Measurements from ENCODE around the gene TCL1A. TPM values are rescaled to one million over a fixed set of nuclear protein-coding genes. Genes with fewer than 3 reads are reported as not detected.

TCL1A gene
- total and polyA plus RNA-seq, 4 donors = 0.14 to 17.2 (median 0.68) TPM

GRCh38 chr14:95668235-95668772, 45.6 kb downstream of the TCL1A start:
- no peak overlapping the region for H3K9ac ChIP-seq (ENCODE audit: low read depth in 1 of 2, low read length in 2 of 2)
- TF ChIP-seq HNF4A (conservative IDR thresholded peaks at IDR 0.05) (no peak), MAX (IDR thresholded peaks at IDR 0.05) (no peak), ZBTB33 (IDR thresholded peaks at IDR 0.05) (no peak), SP1 (IDR thresholded peaks at IDR 0.05) (no peak), JUND (IDR thresholded peaks at IDR 0.05) (no peak), GABPA (IDR thresholded peaks at IDR 0.05 in 1 of 2, conservative IDR thresholded peaks at IDR 0.05 in 1 of 2) (no peak), TAF1 (conservative IDR thresholded peaks at IDR 0.05) (no peak), FOXA2 (IDR thresholded peaks at IDR 0.05) (no peak), YY1 (IDR thresholded peaks at IDR 0.05) (no peak), NR2F2 (IDR thresholded peaks at IDR 0.05) (no peak), RXRA (IDR thresholded peaks at IDR 0.05) (no peak), REST (IDR thresholded peaks at IDR 0.05) (no peak)
- H3K9me3 ChIP-seq (ENCODE audit: control insufficient read depth in 4 of 4, low read length in 3 of 4) = no peaks in the 10 kb centered on the region
- DNase-seq (ENCODE audit: low spot score) = no peak
- H3K4me3 ChIP-seq (ENCODE audit: low read depth in 1 of 3, low read length in 3 of 3) = no peak overlapping the region
- H3K36me3 ChIP-seq (ENCODE audit: control insufficient read depth in 4 of 4, insufficient read depth in 3 of 4, low read depth in 1 of 4, low read length in 3 of 4) = no peaks in the 10 kb centered on the region
- no peaks in the 10 kb centered on the region for H3K27me3 ChIP-seq (ENCODE audit: control insufficient read depth in 4 of 4, insufficient read depth in 4 of 4, low read length in 3 of 4)
- H3K27ac ChIP-seq (ENCODE audit: low read depth in 1 of 2, low read length in 2 of 2) = no peak overlapping the region
- H3K4me1 ChIP-seq (ENCODE audit: control insufficient read depth in 4 of 4, insufficient read depth in 4 of 4, low read length in 3 of 4) = peaks cover 0 to 3% (median 1%) of the 10 kb centered on the region in 4 donors
- WGBS = 85% methylated on average over 10 of the region's 10 CpGs

GRCh38 chr14:95667249-95667693, 46.7 kb downstream of the TCL1A start:
- no peak for DNase-seq (ENCODE audit: low spot score)
- WGBS = 56% methylated on average over 3 of the region's 3 CpGs
- Histone ChIP-seq H3K27ac (ENCODE audit: low read depth in 1 of 2, low read length in 2 of 2) (no peak overlapping the region), H3K27me3 (ENCODE audit: control insufficient read depth in 4 of 4, insufficient read depth in 4 of 4, low read length in 3 of 4) (no peaks in the 10 kb centered on the region), H3K4me3 (ENCODE audit: low read depth in 1 of 3, low read length in 3 of 3) (no peak overlapping the region), H3K36me3 (ENCODE audit: control insufficient read depth in 4 of 4, insufficient read depth in 3 of 4, low read depth in 1 of 4, low read length in 3 of 4) (no peaks in the 10 kb centered on the region), H3K9ac (ENCODE audit: low read depth in 1 of 2, low read length in 2 of 2) (no peak overlapping the region), H3K4me1 (ENCODE audit: control insufficient read depth in 4 of 4, insufficient read depth in 4 of 4, low read length in 3 of 4) (peaks cover 0 to 9% (median 2%) of the 10 kb centered on the region in 4 donors), H3K9me3 (ENCODE audit: control insufficient read depth in 4 of 4, low read length in 3 of 4) (no peaks in the 10 kb centered on the region)
- TF ChIP-seq CTCF (IDR thresholded peaks at IDR 0.05; ENCODE audit: low read depth, low read length, missing input control) = no peak
- no peak for TF ChIP-seq ZBTB33 (IDR thresholded peaks at IDR 0.05)
- TF ChIP-seq YY1 (IDR thresholded peaks at IDR 0.05) = no peak
- TF ChIP-seq REST (IDR thresholded peaks at IDR 0.05) = no peak
- no peak for TF ChIP-seq FOXA1 (IDR thresholded peaks at IDR 0.05)
- no peak for TF ChIP-seq EGR1 (IDR thresholded peaks at IDR 0.05; ENCODE audit: low read depth in 2 of 2)
- no peak for TF ChIP-seq RXRA (IDR thresholded peaks at IDR 0.05)
- TF ChIP-seq NR2F2 (IDR thresholded peaks at IDR 0.05) = no peak
- TF ChIP-seq HNF4G (IDR thresholded peaks at IDR 0.05) = no peak
- no peak for TF ChIP-seq FOXA2 (IDR thresholded peaks at IDR 0.05)
- TF ChIP-seq ATF3 (IDR thresholded peaks at IDR 0.05) = no peak
- TF ChIP-seq HNF4A (conservative IDR thresholded peaks at IDR 0.05) = no peak
- no peak for TF ChIP-seq TAF1 (conservative IDR thresholded peaks at IDR 0.05)
- no peak for TF ChIP-seq RAD21 (IDR thresholded peaks at IDR 0.05)
- no peak for TF ChIP-seq JUND (IDR thresholded peaks at IDR 0.05)
- no peak for TF ChIP-seq SP1 (IDR thresholded peaks at IDR 0.05)

Measured in liver (tissue), 9 donors.